HFFc6 (cell line): ENCODE measurements around the gene NPAS3. TPM values are rescaled to one million over a fixed set of nuclear protein-coding genes. Genes with fewer than 3 reads are reported as not detected.

Source experiments
- DNase-seq: peaks from one replicate; pipeline ENCODE4 v3.0.0-alpha.2; 2018
- H3K27ac Mint-ChIP-seq: 2 replicates; pipeline ENCODE4 v1.8.0; 2020; ENCODE audit warnings: mild to moderate bottlenecking, mixed read lengths
- H3K27me3 Mint-ChIP-seq: 2 replicates; pipeline ENCODE4 v1.8.0; 2021; ENCODE audit warnings: mild to moderate bottlenecking, moderate library complexity, mixed read lengths; ENCODE audit not compliant: insufficient read depth
- H3K36me3 Mint-ChIP-seq: 2 replicates; pipeline ENCODE4 v1.8.0; 2021; ENCODE audit warnings: low read depth, mixed read lengths
- H3K4me1 Mint-ChIP-seq: 2 replicates; pipeline ENCODE4 v1.8.0; 2020; ENCODE audit warnings: low read depth, mixed read lengths
- H3K4me3 Mint-ChIP-seq: 2 replicates; pipeline ENCODE4 v1.8.0; 2020; ENCODE audit warnings: mild to moderate bottlenecking, moderate library complexity, mixed read lengths
- H3K9me3 Mint-ChIP-seq: 2 replicates; pipeline ENCODE4 v1.8.0; 2020; ENCODE audit warnings: mild to moderate bottlenecking, mixed read lengths
- total RNA-seq, 6 experiments: library from RNA; stranded (reverse); fragmentation: NEBNext Ultra II Directional; extraction: Animal tissue kit (Norgen Biotek cat#: 25700); gene quantifications; 2 replicates in 1 of 6; 3 replicates in 5 of 6; pipeline ENCODE4 v1.2.3, GENCODE V29; 2021
- TF ChIP-seq, protein P1 (sequence below): fragments of 200-600 bp; sonication (generic); IDR thresholded peaks from 2 replicates; pipeline ENCODE4 v1.5.0; 2021; ENCODE audit warnings: antibody characterized with exemption, mild to moderate bottlenecking

The NPAS3 gene
- total RNA-seq, 6 experiments from 2014 or later, result not detected

DNA sequence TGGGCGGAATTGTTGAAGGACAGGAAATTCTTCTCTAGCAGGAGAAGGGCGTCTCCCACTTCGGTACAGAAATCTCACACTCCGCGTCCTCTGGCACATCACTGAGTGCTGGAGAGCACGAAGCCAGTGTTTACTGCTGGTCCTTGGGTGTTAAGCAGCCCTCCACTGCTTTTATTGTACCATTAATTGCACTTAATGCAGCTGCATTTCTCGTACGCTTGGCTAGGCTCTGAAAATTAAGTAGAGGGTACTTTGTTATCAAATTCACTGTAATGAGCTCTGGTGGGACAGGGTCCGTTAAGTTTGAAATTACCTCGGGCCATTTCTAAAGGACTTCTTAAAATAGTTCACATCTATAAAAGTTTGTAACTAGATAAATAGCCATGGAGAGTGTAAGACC is 411.2 kb downstream of the NPAS3 start:
- Mint-ChIP-seq H3K36me3 (no peaks in the 10 kb centered on the region; the same call in 1 of the 2 replicates), H3K9me3 (no peaks in the 10 kb centered on the region; the same call in 1 of the 2 replicates), H3K4me1 (no peaks in the 10 kb centered on the region), H3K4me3 (no peak overlapping the region), H3K27ac (no peak overlapping the region), H3K27me3 (peaks cover 6% of the 10 kb centered on the region)
- DNase-seq, result no peak
- TF ChIP-seq, protein P1, sequence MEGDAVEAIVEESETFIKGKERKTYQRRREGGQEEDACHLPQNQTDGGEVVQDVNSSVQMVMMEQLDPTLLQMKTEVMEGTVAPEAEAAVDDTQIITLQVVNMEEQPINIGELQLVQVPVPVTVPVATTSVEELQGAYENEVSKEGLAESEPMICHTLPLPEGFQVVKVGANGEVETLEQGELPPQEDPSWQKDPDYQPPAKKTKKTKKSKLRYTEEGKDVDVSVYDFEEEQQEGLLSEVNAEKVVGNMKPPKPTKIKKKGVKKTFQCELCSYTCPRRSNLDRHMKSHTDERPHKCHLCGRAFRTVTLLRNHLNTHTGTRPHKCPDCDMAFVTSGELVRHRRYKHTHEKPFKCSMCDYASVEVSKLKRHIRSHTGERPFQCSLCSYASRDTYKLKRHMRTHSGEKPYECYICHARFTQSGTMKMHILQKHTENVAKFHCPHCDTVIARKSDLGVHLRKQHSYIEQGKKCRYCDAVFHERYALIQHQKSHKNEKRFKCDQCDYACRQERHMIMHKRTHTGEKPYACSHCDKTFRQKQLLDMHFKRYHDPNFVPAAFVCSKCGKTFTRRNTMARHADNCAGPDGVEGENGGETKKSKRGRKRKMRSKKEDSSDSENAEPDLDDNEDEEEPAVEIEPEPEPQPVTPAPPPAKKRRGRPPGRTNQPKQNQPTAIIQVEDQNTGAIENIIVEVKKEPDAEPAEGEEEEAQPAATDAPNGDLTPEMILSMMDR, result no peak

DNA sequence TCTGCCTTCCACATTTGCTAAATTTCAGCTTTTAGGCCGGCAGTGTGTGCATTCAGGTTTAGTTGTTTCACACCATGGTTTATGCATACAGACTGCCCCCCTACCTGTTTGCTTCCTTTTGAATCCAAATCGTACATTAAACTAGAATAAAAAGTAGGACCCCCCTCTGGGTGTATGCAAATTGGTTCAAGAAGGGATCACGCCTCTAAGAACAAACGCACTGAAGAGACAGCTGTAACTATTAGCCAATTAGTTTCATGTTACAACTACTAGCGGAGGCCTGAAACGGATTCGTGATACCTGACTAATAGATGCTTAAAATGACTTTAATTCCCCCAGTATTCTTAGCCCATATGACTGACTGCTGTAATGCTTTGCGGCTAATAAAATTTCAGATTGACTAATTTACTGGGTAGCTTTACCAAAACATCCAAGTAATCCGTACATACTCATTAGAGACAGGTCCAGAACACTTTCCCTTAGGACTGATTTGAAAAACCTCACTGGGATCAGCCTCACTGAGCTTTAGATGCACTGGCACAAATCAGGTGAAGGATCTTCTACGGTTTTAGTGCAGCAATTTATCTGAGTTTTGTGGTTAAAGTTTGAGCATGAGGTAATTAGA is 411.8 kb downstream of the NPAS3 start:
- no peaks in the 10 kb centered on the region; the same call in 1 of the 2 replicates for H3K9me3 Mint-ChIP-seq
- no peak overlapping the region for H3K27ac Mint-ChIP-seq
- no peak for DNase-seq
- H3K4me3 Mint-ChIP-seq, result no peak overlapping the region
- peaks cover 6% of the 10 kb centered on the region for H3K27me3 Mint-ChIP-seq
- TF ChIP-seq, protein P1, result no peak
- no peaks in the 10 kb centered on the region; the same call in 1 of the 2 replicates for H3K36me3 Mint-ChIP-seq
- H3K4me1 Mint-ChIP-seq, result no peaks in the 10 kb centered on the region

- Mint-ChIP-seq H3K4me3 (no peak overlapping the region), H3K27ac (no peak overlapping the region), H3K4me1 (no peaks in the 10 kb centered on the region), H3K9me3 (peaks cover 4% of the 10 kb centered on the region; the same call in 1 of the 2 replicates), H3K36me3 (no peaks in the 10 kb centered on the region; the same call in 1 of the 2 replicates), H3K27me3 (peaks cover 12% of the 10 kb centered on the region)
- DNase-seq, result no peak
- TF ChIP-seq, protein P1, result no peak
Measured at GRCh38 chr14:33352821-33353220, 414.1 kb downstream of the NPAS3 start.

GRCh38 chr14:33356181-33356580 is 417.5 kb downstream of the NPAS3 start:
- Mint-ChIP-seq H3K27ac (no peak overlapping the region), H3K27me3 (peaks cover 8% of the 10 kb centered on the region; the same call in 1 of the 2 replicates), H3K4me1 (no peaks in the 10 kb centered on the region), H3K4me3 (no peak overlapping the region), H3K9me3 (peaks cover 4% of the 10 kb centered on the region; the same call in 1 of the 2 replicates), H3K36me3 (no peaks in the 10 kb centered on the region; the same call in 1 of the 2 replicates)
- no peak for DNase-seq
- TF ChIP-seq, protein P1, result no peak

DNA sequence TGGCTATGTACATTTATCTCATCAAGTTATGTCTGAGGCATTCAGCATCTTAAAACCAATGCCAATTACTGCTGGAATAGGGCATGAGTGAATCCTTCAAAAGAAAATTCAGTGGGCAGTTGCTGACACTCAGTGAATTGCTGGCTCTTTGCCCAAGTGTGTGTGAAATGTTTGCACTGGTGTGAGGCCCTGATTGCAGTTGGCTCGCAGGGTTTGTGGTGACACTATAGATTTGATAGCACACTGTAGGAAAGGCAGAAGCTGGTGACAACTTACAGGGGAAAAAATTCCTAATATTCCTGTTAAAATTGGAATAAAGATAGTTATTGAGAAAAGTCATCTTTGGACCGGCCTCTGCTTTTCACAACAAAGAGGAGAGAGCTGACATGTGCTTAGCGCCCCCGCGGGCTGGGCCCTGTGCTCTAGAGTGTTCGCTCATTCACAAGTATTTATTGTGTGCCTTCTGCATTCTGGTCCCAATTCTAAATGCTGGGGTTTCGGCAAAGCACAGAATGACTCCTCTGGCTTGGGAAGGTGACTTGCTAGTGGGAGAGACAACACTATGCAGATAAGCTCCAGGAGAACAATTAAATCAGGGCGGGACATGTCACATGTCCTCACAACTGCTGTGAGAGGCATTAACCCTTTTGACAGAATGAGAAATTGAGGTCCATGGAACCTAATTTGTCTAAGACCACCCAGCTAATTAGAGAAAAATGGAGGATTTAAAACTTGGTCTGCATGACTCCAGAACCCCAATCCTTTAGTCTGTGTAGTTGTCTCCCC is 418.7 kb downstream of the NPAS3 start:
- TF ChIP-seq, protein P1, result no peak

More for the DNA sequence above, 418.7 kb downstream of the NPAS3 start:
- Mint-ChIP-seq H3K27ac (no peak overlapping the region), H3K27me3 (peaks cover 11% of the 10 kb centered on the region), H3K36me3 (no peaks in the 10 kb centered on the region; the same call in 1 of the 2 replicates), H3K4me3 (no peak overlapping the region), H3K4me1 (no peaks in the 10 kb centered on the region), H3K9me3 (peaks cover 4% of the 10 kb centered on the region; the same call in 1 of the 2 replicates)
- no peak for DNase-seq
